Stimulated activated CD8-positive, alpha-beta memory T cell treated with anti-CD3 and anti-CD28 coated beads, Interleukin-12 subunit alpha, Interleukin-12 subunit beta, amount 100 ng/mL, for 24 hours (primary cell): Measurements from ENCODE around the gene EFNA4.

Experiments used
- DNase-seq: peaks from one replicate; pipeline ENCODE4 v3.0.0-alpha.2; 2020; ENCODE audit errors: extremely low read depth

Gene EFNA4

GRCh38 chr1:155051777-155052398, 11.7 kb upstream of the EFNA4 start:
- DNase-seq = no peak

GRCh38 chr1:155052439-155053395, 10.8 kb upstream of the EFNA4 start:
- DNase-seq = no peak

GRCh38 chr1:155053531-155054105, 9.9 kb upstream of the EFNA4 start:
- DNase-seq = no peak

GRCh38 chr1:155057104-155057503, 6.4 kb upstream of the EFNA4 start:
- DNase-seq = no peak

- DNase-seq = no peak
Measured at GRCh38 chr1:155057788-155058211, 5.7 kb upstream of the EFNA4 start.

- no peak for DNase-seq
Measured at GRCh38 chr1:155060736-155061135, 2.8 kb upstream of the EFNA4 start.

GRCh38 chr1:155061381-155062150, 2.0 kb upstream of the EFNA4 start:
- DNase-seq = peak; percentile 73

GRCh38 chr1:155062151-155062686, 1.3 kb upstream of the EFNA4 start:
- no peak for DNase-seq

GRCh38 chr1:155062702-155063411, 683 bp upstream of the EFNA4 start:
- no peak for DNase-seq

- no peak for DNase-seq
Measured at GRCh38 chr1:155064111-155064831, 731 bp downstream of the EFNA4 start.

- DNase-seq = no peak
Measured at GRCh38 chr1:155064832-155065429, 1.4 kb downstream of the EFNA4 start.

GRCh38 chr1:155066777-155067176, 3.2 kb downstream of the EFNA4 start:
- DNase-seq = no peak

GRCh38 chr1:155068599-155068998, 5.1 kb downstream of the EFNA4 start:
- DNase-seq = no peak

- DNase-seq = no peak
Measured at GRCh38 chr1:155069551-155070157, 6.1 kb downstream of the EFNA4 start.

GRCh38 chr1:155070158-155070621, 6.7 kb downstream of the EFNA4 start:
- DNase-seq = no peak

GRCh38 chr1:155070721-155071569, 7.4 kb downstream of the EFNA4 start:
- no peak for DNase-seq

- DNase-seq = no peak
Measured at GRCh38 chr1:155071701-155072100, 8.2 kb downstream of the EFNA4 start.

- no peak for DNase-seq
Measured at GRCh38 chr1:155072531-155073289, 9.2 kb downstream of the EFNA4 start.
